ENCODE data around the gene LRRIQ3. TPM values are rescaled to one million over a fixed set of nuclear protein-coding genes. Genes with fewer than 3 reads are reported as not detected.

The LRRIQ3 gene
- total RNA-seq, 1 experiment from 2014 or later = 0.69 TPM

- no peak for DNase-seq (ENCODE audit: low read depth)
Measured at GRCh38 chr1:74107394-74107793, 90.6 kb downstream of the LRRIQ3 start.

GRCh38 chr1:74091371-74091770 is 106.6 kb downstream of the LRRIQ3 start:
- DNase-seq (ENCODE audit: low read depth) = no peak

DNA sequence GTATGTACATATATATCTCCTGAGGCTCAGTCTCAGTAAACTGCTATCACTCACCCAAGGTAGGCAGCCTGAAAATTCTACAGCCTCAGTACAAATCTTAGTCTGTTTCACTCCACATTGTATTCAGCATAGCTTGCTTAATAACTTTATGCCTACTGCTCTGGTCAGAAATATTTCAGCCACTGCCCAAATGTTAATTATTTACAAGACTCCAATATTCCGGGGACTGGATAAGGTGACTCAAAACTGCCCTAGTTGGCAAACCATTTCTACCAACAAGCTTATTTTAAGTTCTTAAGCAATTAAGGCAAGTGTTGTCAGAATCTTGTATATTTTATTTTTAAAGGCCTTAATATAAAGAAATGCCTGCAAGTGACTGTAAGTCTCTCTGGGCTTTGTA is 114.8 kb downstream of the LRRIQ3 start:
- no peak for DNase-seq (ENCODE audit: low read depth)

DNA sequence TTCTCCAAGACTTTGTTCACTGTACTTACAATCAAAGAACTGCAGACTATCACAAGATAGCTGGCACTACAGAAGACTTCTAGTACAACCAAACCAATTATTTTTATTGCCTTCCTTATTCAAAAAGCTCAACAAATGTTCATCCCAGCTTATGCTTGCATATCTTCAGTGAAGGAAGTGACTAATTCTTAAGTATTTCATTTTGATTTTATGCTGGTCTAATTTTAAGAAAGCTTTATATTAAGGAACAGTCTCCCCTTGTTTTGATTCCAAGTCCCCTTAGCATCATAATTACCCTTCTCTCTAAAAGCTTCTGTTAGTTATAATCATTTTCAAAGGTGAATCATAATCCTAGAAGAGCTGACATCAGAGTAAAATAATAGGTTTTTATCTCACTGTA is 132.9 kb downstream of the LRRIQ3 start:
- no peak for DNase-seq (ENCODE audit: low read depth)

- no peak for DNase-seq (ENCODE audit: low read depth)
Measured at GRCh38 chr1:74057719-74058118, 140.3 kb downstream of the LRRIQ3 start.

DNA sequence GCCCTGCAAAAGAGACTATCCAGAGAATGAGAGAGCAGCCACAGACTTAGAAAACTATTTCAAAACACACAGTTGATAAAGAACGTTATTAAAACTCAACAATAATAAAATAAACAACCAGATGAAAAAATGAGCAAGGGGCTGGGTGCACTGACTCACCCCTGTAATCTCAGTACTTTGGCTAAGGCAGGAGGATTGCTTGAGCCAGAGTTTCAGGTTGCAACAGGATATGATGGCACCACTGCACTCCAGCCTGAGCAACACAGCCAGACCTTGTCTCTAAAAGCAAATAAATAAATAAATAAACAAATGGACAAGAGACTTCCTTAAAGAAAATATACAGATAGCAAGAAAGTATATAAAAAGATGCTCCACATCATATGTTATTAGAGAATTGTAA is 144.6 kb downstream of the LRRIQ3 start:
- DNase-seq (ENCODE audit: low read depth) = no peak

DNA sequence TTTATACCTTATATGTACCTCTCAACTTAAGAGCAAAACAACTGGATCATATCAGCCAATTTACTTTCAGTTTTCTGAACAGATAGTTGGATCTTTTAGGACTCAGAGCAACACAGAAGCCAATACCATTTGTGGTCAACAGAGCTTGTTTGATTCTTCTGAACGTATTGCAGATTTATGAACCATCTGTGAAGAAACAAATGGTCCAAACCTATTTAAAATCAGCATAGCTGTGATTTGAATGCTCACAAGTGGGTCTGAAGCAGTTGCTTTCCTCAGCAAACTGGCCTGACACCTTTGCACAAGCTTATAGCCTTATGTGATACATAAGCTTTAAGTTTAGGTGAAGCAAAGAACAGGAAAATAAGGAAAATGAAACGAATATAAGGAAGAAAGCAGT is 147.6 kb downstream of the LRRIQ3 start:
- DNase-seq (ENCODE audit: low read depth) = no peak

DNA sequence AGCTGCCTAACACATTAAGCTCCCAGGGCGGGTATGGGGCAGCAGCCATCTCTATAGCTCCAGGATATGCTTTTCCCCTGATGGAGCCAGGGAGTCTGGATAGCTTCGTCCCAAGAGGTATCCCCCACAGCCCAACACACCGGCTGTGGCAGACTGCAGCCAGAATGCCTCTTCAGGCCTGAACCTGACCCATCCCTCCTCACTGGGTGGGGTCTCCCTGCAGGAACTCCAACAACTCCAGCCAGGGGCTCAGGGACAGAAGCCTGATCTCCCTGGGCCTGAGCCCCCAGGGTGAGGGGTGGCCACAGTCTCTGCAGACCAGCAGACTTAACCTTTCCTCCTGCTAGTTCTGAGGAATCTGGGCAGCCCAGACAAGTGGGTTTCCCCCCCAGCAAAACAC is 159.9 kb downstream of the LRRIQ3 start:
- no peak for DNase-seq (ENCODE audit: low read depth)

- DNase-seq (ENCODE audit: low read depth) = no peak
Measured at GRCh38 chr1:74012583-74012982, 185.4 kb downstream of the LRRIQ3 start.

- DNase-seq (ENCODE audit: low read depth) = no peak
Measured at GRCh38 chr1:74011736-74012135, 186.2 kb downstream of the LRRIQ3 start.

DNA sequence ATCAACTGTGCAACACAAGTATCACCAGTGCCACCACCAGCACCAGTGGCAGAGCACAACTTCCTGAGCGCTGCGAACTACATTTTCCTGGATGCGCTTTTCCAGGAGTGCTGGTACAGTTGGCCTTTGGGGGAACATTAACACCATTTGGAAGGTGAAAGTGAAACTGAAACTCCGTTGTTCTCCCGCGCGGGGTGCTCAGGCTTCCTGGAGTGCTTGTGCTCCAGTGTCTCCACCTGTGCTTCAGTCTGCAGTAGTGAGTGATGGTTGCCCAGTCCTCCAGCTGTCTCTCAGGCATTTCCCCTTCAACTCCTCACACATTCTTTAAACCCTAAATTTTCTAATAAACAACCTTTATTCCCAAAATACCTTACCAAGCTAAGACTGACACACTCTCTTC is 187.8 kb downstream of the LRRIQ3 start:
- DNase-seq (ENCODE audit: low read depth) = peak; percentile 49

DNA sequence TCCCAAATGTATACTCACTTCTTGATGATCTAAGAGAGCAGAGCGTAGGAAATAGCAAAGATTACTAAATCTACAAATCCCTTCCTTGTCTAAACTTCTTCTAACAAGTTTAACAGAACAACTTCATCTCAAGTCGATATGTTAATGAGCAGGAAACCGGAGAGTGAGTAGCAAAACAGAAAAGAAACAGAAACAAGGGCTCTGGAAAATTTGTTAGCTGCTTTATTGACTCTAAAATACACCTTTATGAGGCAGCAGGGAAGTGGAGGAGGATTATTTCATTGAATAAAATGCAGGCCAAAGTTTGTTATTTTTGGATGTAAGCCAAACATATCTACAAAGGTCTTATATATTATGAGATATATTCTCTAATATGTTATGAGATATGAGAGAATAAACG is 192.4 kb downstream of the LRRIQ3 start:
- DNase-seq (ENCODE audit: low read depth) = no peak

DNA sequence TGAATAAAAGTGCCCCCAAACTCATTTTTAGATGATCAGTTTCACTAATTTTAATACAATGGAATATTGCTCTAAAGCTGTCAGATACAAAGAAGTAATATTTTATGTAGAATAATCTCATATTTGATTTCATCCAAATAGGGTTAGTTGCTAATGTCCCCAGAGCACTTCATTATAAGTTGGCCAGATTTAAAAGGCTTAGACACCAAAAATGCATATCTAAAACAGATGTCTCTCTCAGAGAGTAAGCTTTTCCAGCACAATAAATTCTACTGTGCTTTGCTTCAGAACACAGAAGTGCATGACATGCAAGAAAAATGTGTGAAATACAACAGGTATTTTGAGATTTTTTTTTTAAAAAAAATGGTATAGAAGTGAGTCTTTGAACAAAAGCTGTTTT is 194.2 kb downstream of the LRRIQ3 start:
- no peak for DNase-seq (ENCODE audit: low read depth)

DNA sequence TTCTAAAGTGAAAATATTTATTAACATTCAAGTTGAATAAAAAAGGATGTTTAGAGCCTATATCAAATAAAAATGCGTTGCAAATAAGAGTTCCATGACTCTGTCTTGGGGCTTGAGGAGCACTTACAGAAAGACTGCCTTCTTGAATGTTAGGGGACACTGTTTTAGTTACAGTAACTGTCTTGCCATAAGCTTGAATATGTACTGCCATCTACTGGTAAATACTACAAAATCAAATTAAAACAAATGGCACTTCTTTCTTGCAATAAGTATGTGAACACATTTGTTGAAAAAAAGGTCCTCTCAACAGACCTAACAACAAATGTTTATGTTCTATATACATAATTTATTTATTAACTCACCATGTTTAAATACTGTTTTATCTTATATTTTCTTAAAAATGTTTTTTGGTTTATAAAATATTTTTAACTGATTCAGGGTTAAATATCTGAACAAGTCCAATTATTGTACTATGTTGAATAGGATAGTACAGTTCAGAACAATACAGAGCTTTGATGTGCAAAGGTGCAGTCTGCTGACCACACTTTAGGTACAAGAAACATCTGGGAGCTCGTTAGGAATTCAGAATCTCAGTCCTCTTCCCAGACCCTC is 199.5 kb downstream of the LRRIQ3 start:
- DNase-seq (ENCODE audit: low read depth) = no peak

- DNase-seq (ENCODE audit: low read depth) = no peak
Measured at GRCh38 chr1:73980324-73981040, 217.5 kb downstream of the LRRIQ3 start.

GRCh38 chr1:73979684-73980083 is 218.3 kb downstream of the LRRIQ3 start:
- no peak for DNase-seq (ENCODE audit: low read depth)

- DNase-seq (ENCODE audit: low read depth) = no peak
Measured at GRCh38 chr1:73978964-73979363, 219.0 kb downstream of the LRRIQ3 start.

Other genes starting within 250 kb of the LRRIQ3 start
- 12.3 and 20.9 TPM in 2 replicates for gene FPGT, start 66 bp upstream of the LRRIQ3 start, total RNA-seq (2014; rRNA removed; shearing (Covaris generic))
- 0.36 TPM in 1 of 2 replicates, not detected in the other for gene TNNI3K, start 37.2 kb upstream of the LRRIQ3 start, total RNA-seq (2014; rRNA removed; shearing (Covaris generic))